ENCODE data around the gene ZC3HAV1. TPM values are rescaled to one million over a fixed set of nuclear protein-coding genes. Genes with fewer than 3 reads are reported as not detected.

ZC3HAV1 gene
- total RNA-seq, 1 donor from 2014 or later, result 11.0 TPM

DNA sequence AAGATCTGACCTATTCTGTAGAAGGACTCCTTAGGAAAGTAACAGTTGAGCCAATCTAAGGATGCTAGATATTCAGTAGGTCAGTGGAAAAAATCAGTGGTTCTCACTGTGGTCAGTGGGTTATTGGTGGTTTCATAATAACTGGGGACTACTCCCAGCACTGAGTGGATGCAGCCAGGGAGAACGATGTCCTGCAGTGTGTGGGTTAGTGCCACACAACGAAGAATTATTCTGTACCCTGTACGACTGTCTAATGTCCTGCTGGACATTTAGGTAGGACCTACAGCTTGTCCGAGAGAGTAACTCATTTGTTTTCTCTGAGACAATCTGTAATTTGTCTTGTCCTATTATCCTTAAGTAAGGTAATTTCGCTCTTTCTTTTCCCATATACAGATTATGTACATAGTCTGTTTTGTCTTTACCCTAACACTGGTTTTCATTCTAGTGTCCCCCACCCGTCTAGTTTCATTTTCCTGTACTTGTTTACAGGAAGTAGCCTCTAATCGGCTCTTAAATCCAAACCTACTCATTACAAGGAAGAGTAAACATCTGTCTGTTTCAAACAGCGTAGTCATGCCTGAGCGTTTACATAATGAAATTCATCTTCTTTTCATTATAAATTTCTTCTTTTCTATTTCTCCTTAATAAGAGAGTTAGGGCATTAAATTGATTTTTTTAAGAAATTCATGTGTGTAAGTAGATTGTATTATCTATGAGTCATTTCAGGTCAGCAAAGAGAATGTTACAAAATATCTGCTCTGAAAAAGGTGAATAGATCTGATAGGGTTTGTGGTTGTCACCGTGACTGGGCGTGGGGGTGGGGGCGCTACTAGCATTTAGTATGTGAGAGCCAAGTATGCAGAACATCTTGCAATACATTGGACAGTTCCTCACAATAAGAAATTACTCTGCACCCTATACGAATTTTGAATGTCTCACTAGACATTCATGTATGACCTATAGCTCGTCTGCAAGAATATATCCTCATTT lies 65.4 kb downstream of the ZC3HAV1 start:
- Histone ChIP-seq H3K27ac (no peak overlapping the region), H3K79me2 (ENCODE audit: low read depth) (no peaks in the 10 kb centered on the region), H2AFZ (replicated peaks) (no peak overlapping the region), H3K4me1 (peaks cover 8% of the 10 kb centered on the region), H4K20me1 (ENCODE audit: low read depth) (no peaks in the 10 kb centered on the region), H3K36me3 (no peaks in the 10 kb centered on the region), H3K9ac (no peak overlapping the region), H3K4me2 (no peak overlapping the region), H3K4me3 (no peak overlapping the region), H3K27me3 (no peaks in the 10 kb centered on the region), H3F3A (ENCODE audit: low read depth) (no peaks in the 10 kb centered on the region), H3K9me3 (ENCODE audit: low read depth) (no peaks in the 10 kb centered on the region)
- H3K36me3 Mint-ChIP-seq, result peaks cover 1% of the 10 kb centered on the region
- TF ChIP-seq EZH2phosphoT487 (IDR thresholded peaks at IDR 0.05) (no peak), EZH2 (IDR thresholded peaks at IDR 0.05) (no peak)
- TF ChIP-seq, protein P1, sequence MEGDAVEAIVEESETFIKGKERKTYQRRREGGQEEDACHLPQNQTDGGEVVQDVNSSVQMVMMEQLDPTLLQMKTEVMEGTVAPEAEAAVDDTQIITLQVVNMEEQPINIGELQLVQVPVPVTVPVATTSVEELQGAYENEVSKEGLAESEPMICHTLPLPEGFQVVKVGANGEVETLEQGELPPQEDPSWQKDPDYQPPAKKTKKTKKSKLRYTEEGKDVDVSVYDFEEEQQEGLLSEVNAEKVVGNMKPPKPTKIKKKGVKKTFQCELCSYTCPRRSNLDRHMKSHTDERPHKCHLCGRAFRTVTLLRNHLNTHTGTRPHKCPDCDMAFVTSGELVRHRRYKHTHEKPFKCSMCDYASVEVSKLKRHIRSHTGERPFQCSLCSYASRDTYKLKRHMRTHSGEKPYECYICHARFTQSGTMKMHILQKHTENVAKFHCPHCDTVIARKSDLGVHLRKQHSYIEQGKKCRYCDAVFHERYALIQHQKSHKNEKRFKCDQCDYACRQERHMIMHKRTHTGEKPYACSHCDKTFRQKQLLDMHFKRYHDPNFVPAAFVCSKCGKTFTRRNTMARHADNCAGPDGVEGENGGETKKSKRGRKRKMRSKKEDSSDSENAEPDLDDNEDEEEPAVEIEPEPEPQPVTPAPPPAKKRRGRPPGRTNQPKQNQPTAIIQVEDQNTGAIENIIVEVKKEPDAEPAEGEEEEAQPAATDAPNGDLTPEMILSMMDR (IDR thresholded peaks at IDR 0.05), result no peak
- H3K4me1 Mint-ChIP-seq, result no peaks in the 10 kb centered on the region
- H3K27me3 Mint-ChIP-seq (ENCODE audit: insufficient read depth, low read depth), result peaks cover 4% of the 10 kb centered on the region
- H3K9me3 Mint-ChIP-seq, result no peaks in the 10 kb centered on the region
- DNase-seq (ENCODE audit: low spot score), result no peak
- no peak overlapping the region for H3K27ac Mint-ChIP-seq
- no peak overlapping the region for H3K4me3 Mint-ChIP-seq

GRCh38 chr7:139041378-139042085 lies 68.0 kb downstream of the ZC3HAV1 start:
- Mint-ChIP-seq H3K4me3 (no peak overlapping the region), H3K4me1 (no peaks in the 10 kb centered on the region), H3K9me3 (no peaks in the 10 kb centered on the region), H3K36me3 (peaks cover 1% of the 10 kb centered on the region), H3K27ac (no peak overlapping the region), H3K27me3 (ENCODE audit: insufficient read depth, low read depth) (peaks cover 6% of the 10 kb centered on the region)
- H2AFZ ChIP-seq (replicated peaks), result no peak overlapping the region
- no peak overlapping the region for H3K9ac ChIP-seq
- H3K36me3 ChIP-seq, result no peaks in the 10 kb centered on the region
- DNase-seq (ENCODE audit: low spot score), result no peak
- no peak overlapping the region for H3K4me2 ChIP-seq
- TF ChIP-seq, protein P1 (IDR thresholded peaks at IDR 0.05), result no peak
- TF ChIP-seq EZH2 (IDR thresholded peaks at IDR 0.05) (no peak), EZH2phosphoT487 (IDR thresholded peaks at IDR 0.05) (no peak)
- no peak overlapping the region for H3K4me3 ChIP-seq
- no peak overlapping the region for H3K27ac ChIP-seq
- no peaks in the 10 kb centered on the region for H4K20me1 ChIP-seq (ENCODE audit: low read depth)
- H3K4me1 ChIP-seq, result peaks cover 6% of the 10 kb centered on the region
- H3K79me2 ChIP-seq (ENCODE audit: low read depth), result no peaks in the 10 kb centered on the region
- H3K9me3 ChIP-seq (ENCODE audit: low read depth), result no peaks in the 10 kb centered on the region
- peaks cover 12% of the 10 kb centered on the region for H3K27me3 ChIP-seq
- no peaks in the 10 kb centered on the region for H3F3A ChIP-seq (ENCODE audit: low read depth)

DNA sequence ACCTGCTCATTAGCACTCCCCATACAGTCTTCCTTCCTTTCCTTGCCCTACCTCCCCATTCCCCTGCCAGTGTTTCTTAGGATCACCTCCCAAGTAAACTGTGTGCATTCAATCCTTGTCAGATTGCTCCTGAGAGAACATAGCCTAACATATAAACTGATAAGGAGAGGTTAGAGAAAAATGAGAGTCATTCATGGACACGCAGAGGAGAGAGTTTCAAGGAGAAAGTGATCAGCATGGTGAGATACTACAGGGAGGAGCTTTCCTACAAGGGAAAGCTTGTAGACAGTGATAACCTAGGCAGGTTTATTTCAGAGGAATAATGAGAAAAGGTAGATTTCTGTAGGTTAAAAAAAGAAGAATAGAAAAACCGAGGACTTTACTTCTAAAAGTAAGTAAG lies 70.8 kb downstream of the ZC3HAV1 start:
- no peaks in the 10 kb centered on the region for H3K9me3 ChIP-seq (ENCODE audit: low read depth)
- H3K27ac Mint-ChIP-seq, result no peak overlapping the region
- no peaks in the 10 kb centered on the region for H3K9me3 Mint-ChIP-seq
- no peaks in the 10 kb centered on the region for H4K20me1 ChIP-seq (ENCODE audit: low read depth)
- peaks cover 23% of the 10 kb centered on the region for H3K27me3 ChIP-seq
- peaks cover 7% of the 10 kb centered on the region for H3K27me3 Mint-ChIP-seq (ENCODE audit: insufficient read depth, low read depth)
- no peak overlapping the region for H3K9ac ChIP-seq
- no peaks in the 10 kb centered on the region for H3K79me2 ChIP-seq (ENCODE audit: low read depth)
- no peaks in the 10 kb centered on the region for H3K36me3 ChIP-seq
- no peak overlapping the region for H2AFZ ChIP-seq (replicated peaks)
- H3K27ac ChIP-seq, result no peak overlapping the region
- no peak overlapping the region for H3K4me3 ChIP-seq
- no peak overlapping the region for H3K4me2 ChIP-seq
- no peak overlapping the region for H3K4me3 Mint-ChIP-seq
- TF ChIP-seq, protein P1 (IDR thresholded peaks at IDR 0.05), result no peak
- TF ChIP-seq EZH2 (IDR thresholded peaks at IDR 0.05), result no peak
- H3K4me1 Mint-ChIP-seq, result no peaks in the 10 kb centered on the region
- H3F3A ChIP-seq (ENCODE audit: low read depth), result no peaks in the 10 kb centered on the region
- H3K4me1 ChIP-seq, result no peaks in the 10 kb centered on the region
- DNase-seq (ENCODE audit: low spot score), result no peak
- no peaks in the 10 kb centered on the region for H3K36me3 Mint-ChIP-seq
